ENCODE data around the gene CARS1.

Gene CARS1

DNA sequence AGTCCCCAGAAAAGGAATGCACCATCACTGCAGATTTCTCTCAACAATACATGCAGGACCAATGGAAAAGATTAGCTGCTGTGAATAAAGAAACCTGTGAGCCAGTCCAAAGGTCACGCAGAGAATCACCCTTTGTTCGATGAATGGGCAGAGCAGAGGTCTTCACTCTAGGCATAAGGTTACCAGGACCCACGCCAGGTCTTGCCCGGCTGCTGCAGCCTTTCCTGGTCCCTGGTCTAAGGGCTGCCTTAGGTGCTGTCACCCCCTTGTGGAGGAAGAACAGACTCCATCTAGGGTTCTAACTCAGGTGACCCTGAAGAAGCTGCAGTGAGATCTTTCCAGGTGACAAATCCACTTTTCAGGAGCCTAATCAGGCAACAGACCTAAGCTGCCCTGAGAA lies 36.1 kb downstream of the CARS1 start:
- Histone ChIP-seq H3K79me2 (ENCODE audit: control insufficient read depth, low read length) (no peaks in the 10 kb centered on the region), H3K4me3 (ENCODE audit: low read length) (no peak overlapping the region), H4K20me1 (ENCODE audit: control insufficient read depth, insufficient read depth, low read depth, low read length) (no peaks in the 10 kb centered on the region), H3K27ac (ENCODE audit: low read depth, low read length) (no peak overlapping the region), H3K36me3 (ENCODE audit: control insufficient read depth, low read length) (peaks cover 46% of the 10 kb centered on the region), H3K27me3 (ENCODE audit: control insufficient read depth, low read length) (no peaks in the 10 kb centered on the region), H3K9me2 (replicated peaks; ENCODE audit: control insufficient read depth, low read length) (no peaks in the 10 kb centered on the region), H3F3A (ENCODE audit: control insufficient read depth, insufficient read depth) (0 out of 2 replicates have a peak, but pooled peaks cover 2% of the 10 kb centered on the region), H3K9me3 (ENCODE audit: control insufficient read depth, insufficient read depth, low read length) (no peaks in the 10 kb centered on the region), H3K4me2 (ENCODE audit: low read length) (no peak overlapping the region), H3K4me1 (ENCODE audit: control insufficient read depth, low read length) (peaks cover 12% of the 10 kb centered on the region)
- TF ChIP-seq, protein P1, sequence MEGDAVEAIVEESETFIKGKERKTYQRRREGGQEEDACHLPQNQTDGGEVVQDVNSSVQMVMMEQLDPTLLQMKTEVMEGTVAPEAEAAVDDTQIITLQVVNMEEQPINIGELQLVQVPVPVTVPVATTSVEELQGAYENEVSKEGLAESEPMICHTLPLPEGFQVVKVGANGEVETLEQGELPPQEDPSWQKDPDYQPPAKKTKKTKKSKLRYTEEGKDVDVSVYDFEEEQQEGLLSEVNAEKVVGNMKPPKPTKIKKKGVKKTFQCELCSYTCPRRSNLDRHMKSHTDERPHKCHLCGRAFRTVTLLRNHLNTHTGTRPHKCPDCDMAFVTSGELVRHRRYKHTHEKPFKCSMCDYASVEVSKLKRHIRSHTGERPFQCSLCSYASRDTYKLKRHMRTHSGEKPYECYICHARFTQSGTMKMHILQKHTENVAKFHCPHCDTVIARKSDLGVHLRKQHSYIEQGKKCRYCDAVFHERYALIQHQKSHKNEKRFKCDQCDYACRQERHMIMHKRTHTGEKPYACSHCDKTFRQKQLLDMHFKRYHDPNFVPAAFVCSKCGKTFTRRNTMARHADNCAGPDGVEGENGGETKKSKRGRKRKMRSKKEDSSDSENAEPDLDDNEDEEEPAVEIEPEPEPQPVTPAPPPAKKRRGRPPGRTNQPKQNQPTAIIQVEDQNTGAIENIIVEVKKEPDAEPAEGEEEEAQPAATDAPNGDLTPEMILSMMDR (IDR thresholded peaks at IDR 0.05; ENCODE audit: low read depth, low read length, poor library complexity, severe bottlenecking), result peak; percentile 40
- TF ChIP-seq EZH2phosphoT487 (IDR thresholded peaks at IDR 0.05; ENCODE audit: borderline replicate concordance, low read length), result no peak

DNA sequence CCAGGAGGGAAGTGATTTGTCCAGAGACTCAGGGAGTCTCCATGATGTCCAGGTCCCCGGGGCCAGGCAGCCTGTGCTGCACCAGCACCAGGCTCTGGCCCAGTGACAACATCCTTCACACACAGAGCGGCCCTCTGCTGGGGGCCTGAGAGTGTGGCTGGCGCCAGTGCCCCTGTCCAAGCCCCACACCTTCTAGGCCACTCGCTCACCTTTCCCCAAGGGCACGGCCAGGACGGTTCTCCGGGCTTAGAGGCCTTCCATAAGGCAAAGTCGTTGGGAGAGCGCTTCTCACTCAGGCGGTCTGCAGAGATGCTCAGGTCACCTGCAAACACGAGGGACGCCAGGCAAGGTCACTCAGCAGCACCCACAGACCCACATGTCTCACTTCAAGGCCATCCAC lies 37.2 kb downstream of the CARS1 start:
- no peaks in the 10 kb centered on the region for H3K9me2 ChIP-seq (replicated peaks; ENCODE audit: control insufficient read depth, low read length)
- no peak overlapping the region for H3K27ac ChIP-seq (ENCODE audit: low read depth, low read length)
- H3K4me2 ChIP-seq (ENCODE audit: low read length), result no peak overlapping the region
- H3K4me1 ChIP-seq (ENCODE audit: control insufficient read depth, low read length), result peaks cover 12% of the 10 kb centered on the region
- H3K36me3 ChIP-seq (ENCODE audit: control insufficient read depth, low read length), result peaks cover 48% of the 10 kb centered on the region
- no peaks in the 10 kb centered on the region for H4K20me1 ChIP-seq (ENCODE audit: control insufficient read depth, insufficient read depth, low read depth, low read length)
- no peaks in the 10 kb centered on the region for H3K27me3 ChIP-seq (ENCODE audit: control insufficient read depth, low read length)
- H3K9me3 ChIP-seq (ENCODE audit: control insufficient read depth, insufficient read depth, low read length), result no peaks in the 10 kb centered on the region
- H3K4me3 ChIP-seq (ENCODE audit: low read length), result no peak overlapping the region
- H3F3A ChIP-seq (ENCODE audit: control insufficient read depth, insufficient read depth), result 0 out of 2 replicates have a peak, but pooled peaks cover 2% of the 10 kb centered on the region
- TF ChIP-seq EZH2phosphoT487 (IDR thresholded peaks at IDR 0.05; ENCODE audit: borderline replicate concordance, low read length), result no peak
- TF ChIP-seq, protein P1 (IDR thresholded peaks at IDR 0.05; ENCODE audit: low read depth, low read length, poor library complexity, severe bottlenecking), result no peak
- no peaks in the 10 kb centered on the region for H3K79me2 ChIP-seq (ENCODE audit: control insufficient read depth, low read length)

DNA sequence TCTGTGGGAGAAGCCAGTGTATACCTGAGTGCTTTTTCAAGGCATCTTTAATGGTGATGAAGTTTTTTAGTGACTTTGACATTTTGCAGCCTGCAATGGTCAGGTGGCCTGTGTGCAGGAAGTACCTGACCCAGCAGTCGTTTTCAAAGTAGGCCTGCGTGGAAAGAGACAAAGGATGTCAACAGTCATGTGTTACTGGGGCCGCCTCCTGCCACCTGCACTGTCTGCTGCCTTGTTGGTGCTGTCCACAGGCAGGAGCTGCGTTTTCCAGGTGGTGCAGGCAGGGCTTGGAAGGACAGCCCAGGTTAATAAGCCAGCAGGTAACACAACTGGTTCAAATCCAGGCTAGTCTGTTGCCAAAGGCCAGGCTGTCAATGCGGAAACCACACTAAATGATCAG lies 38.6 kb downstream of the CARS1 start:
- Histone ChIP-seq H3F3A (ENCODE audit: control insufficient read depth, insufficient read depth) (0 out of 2 replicates have a peak, but pooled peaks cover 2% of the 10 kb centered on the region), H3K9me2 (replicated peaks; ENCODE audit: control insufficient read depth, low read length) (no peaks in the 10 kb centered on the region), H3K79me2 (ENCODE audit: control insufficient read depth, low read length) (no peaks in the 10 kb centered on the region), H3K4me2 (ENCODE audit: low read length) (no peak overlapping the region), H3K36me3 (ENCODE audit: control insufficient read depth, low read length) (peaks cover 62% of the 10 kb centered on the region), H3K4me1 (ENCODE audit: control insufficient read depth, low read length) (peaks cover 25% of the 10 kb centered on the region), H3K27ac (ENCODE audit: low read depth, low read length) (no peak overlapping the region), H3K9me3 (ENCODE audit: control insufficient read depth, insufficient read depth, low read length) (no peaks in the 10 kb centered on the region), H3K27me3 (ENCODE audit: control insufficient read depth, low read length) (no peaks in the 10 kb centered on the region), H3K4me3 (ENCODE audit: low read length) (no peak overlapping the region), H4K20me1 (ENCODE audit: control insufficient read depth, insufficient read depth, low read depth, low read length) (no peaks in the 10 kb centered on the region)
- TF ChIP-seq, protein P1 (IDR thresholded peaks at IDR 0.05; ENCODE audit: low read depth, low read length, poor library complexity, severe bottlenecking), result no peak
- TF ChIP-seq EZH2phosphoT487 (IDR thresholded peaks at IDR 0.05; ENCODE audit: borderline replicate concordance, low read length), result no peak

Measured in DOHH2 (cell line).